HCT116 (cell line): ENCODE measurements around the gene A2M.

Experiments used
- EGR1 ChIP-seq: IDR thresholded peaks from 2 replicates; pipeline ENCODE4 v1.6.1; 2012; ENCODE audit warnings: low read depth
- POLR2A ChIP-seq: IDR thresholded peaks from 2 replicates; pipeline ENCODE4 v1.7.0; 2011; ENCODE audit warnings: borderline replicate concordance; ENCODE audit not compliant: insufficient read depth, insufficient read length; ENCODE audit errors: extremely low read depth
- TF ChIP-seq, protein P1 (sequence below), 3 experiments: fragments of 200-600 bp in 1 of 3; sonication (generic) in 1 of 3; IDR thresholded peaks in 2 of 3; conservative IDR thresholded peaks in 1 of 3; 2 replicates each; pipeline ENCODE4 v1.5.1; 2012 to 2017; ENCODE audit warnings: low read depth in 2 of 3, low read length in 2 of 3, antibody characterized with exemption in 1 of 3, borderline replicate concordance in 1 of 3, control low read depth in 1 of 3, mild to moderate bottlenecking in 1 of 3, mixed read lengths in 1 of 3, mixed run types in 1 of 3, moderate library complexity in 1 of 3; ENCODE audit not compliant: insufficient read depth in 1 of 3

DNA sequence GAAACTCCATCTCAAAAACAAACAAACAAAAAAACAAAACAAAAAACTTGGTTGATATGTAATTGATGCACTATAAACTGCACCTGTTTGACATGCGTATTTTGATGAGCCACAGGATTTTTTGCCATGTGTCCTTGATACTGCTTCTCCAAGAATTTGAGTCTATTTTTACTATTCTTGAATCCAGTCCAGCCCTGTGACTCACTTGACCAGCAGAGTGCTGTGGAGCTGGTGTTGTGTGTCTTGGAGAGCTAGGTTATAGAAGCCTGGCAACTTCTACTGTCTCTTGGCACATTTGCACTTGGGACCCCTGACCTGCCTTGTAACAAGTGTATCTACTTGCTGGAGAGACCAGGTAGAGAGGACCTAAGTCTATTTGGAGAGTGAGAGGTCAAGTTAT lies 74.4 kb downstream of the A2M start:
- TF ChIP-seq EGR1 (no peak), POLR2A (no peak)
- TF ChIP-seq, protein P1, sequence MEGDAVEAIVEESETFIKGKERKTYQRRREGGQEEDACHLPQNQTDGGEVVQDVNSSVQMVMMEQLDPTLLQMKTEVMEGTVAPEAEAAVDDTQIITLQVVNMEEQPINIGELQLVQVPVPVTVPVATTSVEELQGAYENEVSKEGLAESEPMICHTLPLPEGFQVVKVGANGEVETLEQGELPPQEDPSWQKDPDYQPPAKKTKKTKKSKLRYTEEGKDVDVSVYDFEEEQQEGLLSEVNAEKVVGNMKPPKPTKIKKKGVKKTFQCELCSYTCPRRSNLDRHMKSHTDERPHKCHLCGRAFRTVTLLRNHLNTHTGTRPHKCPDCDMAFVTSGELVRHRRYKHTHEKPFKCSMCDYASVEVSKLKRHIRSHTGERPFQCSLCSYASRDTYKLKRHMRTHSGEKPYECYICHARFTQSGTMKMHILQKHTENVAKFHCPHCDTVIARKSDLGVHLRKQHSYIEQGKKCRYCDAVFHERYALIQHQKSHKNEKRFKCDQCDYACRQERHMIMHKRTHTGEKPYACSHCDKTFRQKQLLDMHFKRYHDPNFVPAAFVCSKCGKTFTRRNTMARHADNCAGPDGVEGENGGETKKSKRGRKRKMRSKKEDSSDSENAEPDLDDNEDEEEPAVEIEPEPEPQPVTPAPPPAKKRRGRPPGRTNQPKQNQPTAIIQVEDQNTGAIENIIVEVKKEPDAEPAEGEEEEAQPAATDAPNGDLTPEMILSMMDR (IDR thresholded peaks at IDR 0.05 in 2 of 3, conservative IDR thresholded peaks at IDR 0.05 in 1 of 3; ENCODE audit: borderline replicate concordance in 1 of 3, insufficient read depth in 1 of 3, low read depth in 2 of 3, low read length in 2 of 3): no peak
